HepG2 (cell line): ENCODE measurements around the gene LHX5. TPM values are rescaled to one million over a fixed set of nuclear protein-coding genes. Genes with fewer than 3 reads are reported as not detected.

Experiments used
- ATAC-seq: fragments of 200-7000 bp; cut with Tn5 transposase; 3 replicates; pipeline ENCODE4 v1.9.1; 2020; ENCODE audit warnings: mild to moderate bottlenecking, moderate library complexity
- BruUV-seq: library from RNA; stranded (reverse); fragments of 400-500 nt; replicated peaks from 2 replicates; lab custom pipeline; 2021; lab: Mats Ljungman, UMichigan
- CTCF ChIA-PET: fragments of 300-600 bp; formaldehyde crosslinking; extraction: SDS; loops from one replicate; lab custom pipeline; 2021; ENCODE audit warnings: low total read pairs, inconsistent platforms, low intra/inter-chr PET ratio; lab: Yijun Ruan, JAX
- POLR2A ChIA-PET: fragments of 350-600 bp; sonication (Branson Sonifier 250); formaldehyde crosslinking; loops from one replicate; lab custom pipeline; 2020; ENCODE audit warnings: antibody characterized with exemption, inconsistent platforms; lab: Yijun Ruan, JAX
- DNase-seq: peaks from one replicate; pipeline ENCODE4 v3.0.0-alpha.2; 2015; ENCODE audit warnings: low spot score
- FAIRE-seq: peaks from 3 replicates; lab custom pipeline; 2011; peaks lifted over from hg19 to GRCh38; lab: Jason Lieb, UNC
- H2AFZ ChIP-seq: one replicate; pipeline ENCODE4 v1.6.1; 2011; ENCODE audit warnings: low read length, inconsistent platforms
- H3K27ac ChIP-seq: fragments of 300-600 bp; 3 replicates; pipeline ENCODE4 v1.8.0; 2011; ENCODE audit warnings: mixed run types, mild to moderate bottlenecking, mixed read lengths, low read length, inconsistent platforms; ENCODE audit not compliant: insufficient read depth; ENCODE audit errors: extremely low read length
- H3K27me3 ChIP-seq, 2 experiments: fragments of 200-600 bp in 1 of 2; 2 replicates in 1 of 2; 3 replicates in 1 of 2; pipeline versions ENCODE4 v1.6.0 to v1.8.0; 2011; ENCODE audit warnings: low read length in 2 of 2, mild to moderate bottlenecking in 2 of 2, moderate library complexity in 2 of 2, inconsistent platforms in 1 of 2; ENCODE audit not compliant: insufficient read depth in 2 of 2, control insufficient read depth in 1 of 2
- H3K36me3 ChIP-seq, 2 experiments: fragments of 200-600 bp in 1 of 2; replicated peaks in 1 of 2; 2 replicates in 1 of 2; 3 replicates in 1 of 2; pipeline versions ENCODE4 v1.5.1 to v1.8.0; 2011; ENCODE audit warnings: low read length in 2 of 2, inconsistent platforms in 1 of 2; ENCODE audit not compliant: insufficient read depth in 2 of 2, control insufficient read depth in 1 of 2
- H3K4me1 ChIP-seq: 2 replicates; pipeline ENCODE4 v1.5.1; 2012; ENCODE audit warnings: low read length, inconsistent platforms; ENCODE audit not compliant: insufficient read depth
- H3K4me2 ChIP-seq: 2 replicates; pipeline ENCODE4 v1.6.0; 2011; ENCODE audit warnings: low read depth, low read length, inconsistent platforms
- H3K4me3 ChIP-seq, 3 experiments: fragments of 200-600 bp in 1 of 3; sonication (generic), shearing (Covaris generic) in 1 of 3; replicated peaks in 1 of 3; 2 replicates each; pipeline ENCODE4 v1.5.1; 2011 to 2016; ENCODE audit warnings: low read length in 3 of 3, inconsistent platforms in 2 of 3, low read depth in 2 of 3, mild to moderate bottlenecking in 2 of 3, control low read depth in 1 of 3, mixed read lengths in 1 of 3; ENCODE audit not compliant: insufficient read depth in 1 of 3
- H3K79me2 ChIP-seq: one replicate; pipeline ENCODE4 v1.6.1; 2011; ENCODE audit warnings: low read length, inconsistent platforms; ENCODE audit not compliant: insufficient read depth
- H3K9ac ChIP-seq: 2 replicates; pipeline ENCODE4 v1.6.0; 2011; ENCODE audit warnings: mild to moderate bottlenecking, low read depth, low read length, inconsistent platforms; ENCODE audit not compliant: insufficient read depth
- H3K9me3 ChIP-seq: 2 replicates; pipeline ENCODE4 v1.5.1; 2012; ENCODE audit warnings: mild to moderate bottlenecking, low read length
- H4K20me1 ChIP-seq: 2 replicates; pipeline ENCODE4 v1.6.0; 2011; ENCODE audit warnings: inconsistent platforms, mild to moderate bottlenecking, low read length, moderate library complexity; ENCODE audit not compliant: insufficient read depth
- ARHGAP35 ChIP-seq: sonication (generic); formaldehyde crosslinking; IDR thresholded peaks from 2 replicates; pipeline ENCODE4 v1.9.0; 2022; ENCODE audit warnings: mild to moderate bottlenecking, inconsistent platforms, moderate library complexity, missing genetic modification reagents, borderline replicate concordance
- BORCS8-MEF2B ChIP-seq: sonication (generic); formaldehyde crosslinking; IDR thresholded peaks from 2 replicates; pipeline ENCODE4 v1.8.0; 2022; ENCODE audit warnings: mild to moderate bottlenecking, missing genetic modification reagents
- ELF1 ChIP-seq: sonication (generic); formaldehyde crosslinking; IDR thresholded peaks from 2 replicates; pipeline ENCODE4 v1.4.0; 2020; ENCODE audit warnings: missing genetic modification reagents
- NFIC ChIP-seq: IDR thresholded peaks from 2 replicates; pipeline ENCODE4 v1.6.1; 2012; ENCODE audit warnings: mild to moderate bottlenecking, low read length, inconsistent platforms
- ZNF24 ChIP-seq: fragments of 450-650 bp; IDR thresholded peaks from 2 replicates; pipeline ENCODE4 v1.6.1; 2017; ENCODE audit warnings: antibody characterized with exemption, mild to moderate bottlenecking
- ZNF75D ChIP-seq: sonication (generic); formaldehyde crosslinking; IDR thresholded peaks from 2 replicates; pipeline ENCODE4 v1.8.1; 2023; ENCODE audit warnings: missing genetic modification reagents, mild to moderate bottlenecking, borderline replicate concordance
- ZNF768 ChIP-seq: sonication (generic); formaldehyde crosslinking; IDR thresholded peaks from 2 replicates; pipeline ENCODE4 v1.4.0; 2020; ENCODE audit warnings: missing genetic modification reagents
- WGBS: methylation state at CpG from one replicate; pipeline ENCODE4 v1.1.6; 2017; ENCODE audit warnings: low lambda C conversion rate; 5-methylcytosine and 5-hydroxymethylcytosine counted together
- in situ Hi-C: cut with HindIII; loops from 2 replicates; pipeline ENCODE4 v1.10.0; 2017; ENCODE audit warnings: low pct_unique_long_range_greater_than_20kb; ENCODE audit not compliant: extremely low pct_ligation_motif_present
- intact Hi-C: fragments of 100-400 bp; cut with micrococcal nuclease; formaldehyde crosslinking; loops from one replicate; pipeline ENCODE4 v1.10.0; 2022; ENCODE audit not compliant: unreplicated experiment
- polyA plus RNA-seq, 8 experiments: library from polyadenylated mRNA; depleted of rRNA in 3 of 8; stranded (reverse) in 7 of 8; unstranded in 1 of 8; fragments of >200 nt; fragmentation: Illumina TruSeq in 4 of 8; extraction: Trizol in 4 of 8; gene quantifications; 2 replicates each; pipeline versions ENCODE4 v1.2.1 to v1.2.3, GENCODE V29; 2011 to 2016; ENCODE audit warnings: low read depth in 4 of 8, missing spikeins in 1 of 8, mixed read lengths in 1 of 8; ENCODE audit not compliant: insufficient read depth in 1 of 8
- total RNA-seq, 5 experiments: library from RNA; depleted of rRNA; stranded (reverse); fragments of >200 nt; fragmentation: Illumina TruSeq; extraction: Trizol; gene quantifications; 2 replicates each; pipeline ENCODE4 v1.2.3, GENCODE V29; 2016; ENCODE audit warnings: low read depth in 1 of 5
- TF ChIP-seq, protein P1 (sequence below): IDR thresholded peaks from 2 replicates; pipeline ENCODE4 v1.6.1; 2012; ENCODE audit warnings: low read depth, low read length, improper control_type of control experiment

LHX5 gene
- total and polyA plus RNA-seq, 2 of the 13 experiments (the other 11 are each of a cell fraction or from before 2014, with no cell fraction given), result not detected

DNA sequence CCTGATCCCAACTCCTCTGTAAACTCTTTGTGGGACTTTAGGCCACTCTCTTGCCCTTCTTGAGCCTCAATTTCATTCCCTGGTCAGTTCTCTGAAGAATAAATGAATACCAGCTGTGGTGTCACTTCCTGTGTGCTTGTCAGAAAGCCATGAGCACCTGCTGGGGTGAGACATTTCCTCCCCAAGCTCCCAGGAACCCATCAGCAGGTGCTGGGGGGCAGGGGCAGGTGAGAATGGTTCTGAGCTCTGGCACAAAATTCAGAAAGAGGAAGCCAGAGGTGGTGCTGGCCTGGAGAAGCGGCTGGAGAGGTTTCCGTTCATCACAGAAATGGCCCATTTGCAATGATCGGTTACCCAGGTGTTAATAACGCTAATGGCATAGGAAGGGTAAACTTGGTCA, 14.9 kb downstream of the LHX5 start:
- FAIRE-seq, result no peak
- H3K4me1 ChIP-seq, result no peaks in the 10 kb centered on the region
- H3K27me3 ChIP-seq, result peaks cover 0 to 6% of the 10 kb centered on the region in 2 experiments; a peak in 1 of 5 replicates
- no TSS peak for BruUV-seq
- 25% methylated on average over 4 of the region's 4 CpGs for WGBS
- POLR2A ChIA-PET, result no interaction called here
- in situ Hi-C loops (no loop called here), intact Hi-C loops (no loop called here)
- ATAC-seq, result no peak
- CTCF ChIA-PET, result no interaction called here
- no peaks in the 10 kb centered on the region for H3K79me2 ChIP-seq
- TF ChIP-seq ELF1 (no peak), BORCS8-MEF2B (no peak), NFIC (no peak), ARHGAP35 (CRISPR knock-in tag) (no peak), ZNF24 (no peak)
- TF ChIP-seq, protein P1, sequence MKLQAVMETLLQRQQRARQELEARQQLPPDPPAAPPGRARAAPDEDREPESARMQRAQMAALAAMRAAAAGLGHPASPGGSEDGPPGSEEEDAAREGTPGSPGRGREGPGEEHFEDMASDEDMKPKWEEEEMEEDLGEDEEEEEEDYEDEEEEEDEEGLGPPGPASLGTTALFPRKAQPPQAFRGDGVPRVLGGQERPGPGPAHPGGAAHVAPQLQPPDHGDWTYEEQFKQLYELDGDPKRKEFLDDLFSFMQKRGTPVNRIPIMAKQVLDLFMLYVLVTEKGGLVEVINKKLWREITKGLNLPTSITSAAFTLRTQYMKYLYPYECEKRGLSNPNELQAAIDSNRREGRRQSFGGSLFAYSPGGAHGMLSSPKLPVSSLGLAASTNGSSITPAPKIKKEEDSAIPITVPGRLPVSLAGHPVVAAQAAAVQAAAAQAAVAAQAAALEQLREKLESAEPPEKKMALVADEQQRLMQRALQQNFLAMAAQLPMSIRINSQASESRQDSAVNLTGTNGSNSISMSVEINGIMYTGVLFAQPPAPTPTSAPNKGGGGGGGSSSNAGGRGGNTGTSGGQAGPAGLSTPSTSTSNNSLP, result no peak
- no peak overlapping the region for H3K4me2 ChIP-seq
- H3K4me3 ChIP-seq, result no peak overlapping the region
- no peak for DNase-seq
- H2AFZ ChIP-seq, result no peak overlapping the region
- no peaks in the 10 kb centered on the region for H3K9me3 ChIP-seq
- H3K9ac ChIP-seq, result no peak overlapping the region
- no peak overlapping the region for H3K27ac ChIP-seq
- 0 out of 2 replicates have a peak, but pooled peaks cover 2% of the 10 kb centered on the region for H4K20me1 ChIP-seq
- H3K36me3 ChIP-seq, result no peaks in the 10 kb centered on the region

DNA sequence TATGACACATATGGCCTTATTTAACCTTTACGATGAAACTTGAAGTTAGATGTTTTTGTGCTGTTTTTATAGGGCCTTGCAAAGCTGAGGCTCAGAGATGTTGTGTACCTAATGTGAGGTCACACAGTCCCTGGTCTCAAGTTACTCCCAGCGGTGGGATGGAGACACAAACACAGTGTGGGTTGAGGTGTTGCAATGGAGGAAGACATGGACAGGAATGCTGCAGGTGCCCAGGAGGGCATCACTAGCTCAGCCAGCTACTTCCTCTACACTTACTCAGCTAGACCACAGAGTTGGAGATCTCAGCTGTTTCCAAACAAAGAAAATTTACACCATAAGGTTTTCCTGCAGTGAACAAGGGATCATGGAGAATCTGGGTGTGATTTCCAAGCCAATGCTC, 15.5 kb downstream of the LHX5 start:
- FAIRE-seq, result no peak
- BruUV-seq, result no TSS peak
- in situ Hi-C loops (no loop called here), intact Hi-C loops (no loop called here)
- Histone ChIP-seq H3K27ac (no peak overlapping the region), H3K4me3 (no peak overlapping the region), H3K36me3 (no peaks in the 10 kb centered on the region), H3K4me2 (no peak overlapping the region), H3K4me1 (no peaks in the 10 kb centered on the region), H3K79me2 (no peaks in the 10 kb centered on the region), H4K20me1 (0 out of 2 replicates have a peak, but pooled peaks cover 2% of the 10 kb centered on the region), H3K9ac (no peak overlapping the region), H2AFZ (no peak overlapping the region), H3K9me3 (no peaks in the 10 kb centered on the region), H3K27me3 (peaks cover 0 to 6% of the 10 kb centered on the region in 2 experiments; a peak in 1 of 5 replicates)
- CTCF ChIA-PET, result no interaction called here
- TF ChIP-seq ZNF75D (CRISPR knock-in tag) (no peak), ZNF768 (CRISPR knock-in tag) (peak; percentile 44; the same call in 1 of the 2 replicates)
- WGBS, result 0% methylated on average over 2 of the region's 2 CpGs
- POLR2A ChIA-PET, result no interaction called here
- DNase-seq, result no peak
- ATAC-seq, result no peak
